PC-3 (cell line): ENCODE data around the gene TYK2.

ENCODE experiments used
- CTCF ChIP-seq: fragments of 300-600 bp; sonication (generic); conservative IDR thresholded peaks from 2 replicates; pipeline ENCODE4 v1.5.1; 2017; ENCODE audit warnings: antibody characterized with exemption, low read depth, mild to moderate bottlenecking, low read length
- EZH2 ChIP-seq: fragments of 300-600 bp; sonication (generic); IDR thresholded peaks from one replicate; pipeline ENCODE4 v1.6.1; 2017; ENCODE audit warnings: antibody characterized with exemption, mild to moderate bottlenecking, low read length; ENCODE audit not compliant: unreplicated experiment
- EZH2phosphoT487 ChIP-seq: fragments of 300-600 bp; sonication (generic); IDR thresholded peaks from 2 replicates; pipeline ENCODE4 v1.6.1; 2018; ENCODE audit warnings: mild to moderate bottlenecking, antibody characterized with exemption, low read length, borderline replicate concordance

GRCh38 chr19:10395436-10395835, 15.1 kb upstream of the TYK2 start:
- TF ChIP-seq EZH2phosphoT487 (no peak), CTCF (no peak), EZH2 (no peak)
